ENCODE data around the gene DUSP5.

DNA sequence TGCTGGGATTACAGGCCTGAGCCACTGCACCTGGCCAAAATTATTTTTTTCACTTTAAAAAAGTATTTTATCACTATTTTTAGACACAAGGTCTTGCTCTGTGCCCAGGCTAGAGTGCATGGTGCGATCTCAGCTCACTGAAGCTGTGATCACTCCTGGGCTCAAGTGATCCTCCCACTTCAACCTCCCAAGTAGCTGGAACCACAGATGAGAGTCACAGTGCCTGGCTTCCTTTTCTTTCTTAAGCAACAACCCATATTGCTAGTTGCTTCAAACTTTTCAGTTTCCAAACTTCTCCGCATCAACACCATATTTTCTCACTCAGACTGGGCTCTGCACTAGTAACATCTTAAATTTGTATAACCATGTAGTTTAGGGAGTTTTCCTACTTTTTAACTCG lies 60.3 kb downstream of the DUSP5 start:
- no peak for TF ChIP-seq CTCF (IDR thresholded peaks at IDR 0.05 in 4 of 5, conservative IDR thresholded peaks at IDR 0.05 in 1 of 5)
- TF ChIP-seq POLR2A (IDR thresholded peaks at IDR 0.05), result no peak
